GM21576 (cell line): ENCODE measurements around the gene C3orf20.
"Not testable (repeated sequence)": the region's sequence is repeated elsewhere in the genome, so short reads cannot be mapped to it uniquely, and the experiment has no call there.

Experiments used
- ATAC-seq: cut with Tn5 transposase; IDR thresholded peaks from one replicate; pipeline ENCODE4 v1.9.1; 2021; ENCODE audit warnings: mild to moderate bottlenecking, moderate library complexity; ENCODE audit not compliant: unreplicated experiment

C3orf20 gene

DNA sequence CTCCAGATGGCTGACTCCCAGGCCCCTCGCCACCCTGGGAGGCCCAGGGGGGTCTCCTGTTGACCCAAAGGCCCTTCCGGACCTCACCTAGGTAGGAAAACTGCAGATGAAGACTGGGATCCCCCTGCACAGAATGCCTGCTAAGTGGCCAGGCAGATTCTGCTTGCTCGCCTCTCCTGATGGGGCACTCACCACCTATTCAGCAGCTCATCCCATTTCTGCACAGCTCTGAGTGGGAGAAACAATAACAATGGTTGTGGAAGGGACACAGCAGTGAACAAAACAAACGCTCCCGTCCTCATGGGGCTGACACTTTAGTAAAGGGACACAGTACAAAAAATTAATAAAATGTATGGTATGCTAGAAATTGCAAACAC, 118.9 kb downstream of the C3orf20 start:
- ATAC-seq: no peak

- no peak for ATAC-seq
Observed at GRCh38 chr3:14794435-14794834, 119.5 kb downstream of the C3orf20 start.

- ATAC-seq: no peak
Observed at GRCh38 chr3:14795996-14796395, 121.1 kb downstream of the C3orf20 start.

DNA sequence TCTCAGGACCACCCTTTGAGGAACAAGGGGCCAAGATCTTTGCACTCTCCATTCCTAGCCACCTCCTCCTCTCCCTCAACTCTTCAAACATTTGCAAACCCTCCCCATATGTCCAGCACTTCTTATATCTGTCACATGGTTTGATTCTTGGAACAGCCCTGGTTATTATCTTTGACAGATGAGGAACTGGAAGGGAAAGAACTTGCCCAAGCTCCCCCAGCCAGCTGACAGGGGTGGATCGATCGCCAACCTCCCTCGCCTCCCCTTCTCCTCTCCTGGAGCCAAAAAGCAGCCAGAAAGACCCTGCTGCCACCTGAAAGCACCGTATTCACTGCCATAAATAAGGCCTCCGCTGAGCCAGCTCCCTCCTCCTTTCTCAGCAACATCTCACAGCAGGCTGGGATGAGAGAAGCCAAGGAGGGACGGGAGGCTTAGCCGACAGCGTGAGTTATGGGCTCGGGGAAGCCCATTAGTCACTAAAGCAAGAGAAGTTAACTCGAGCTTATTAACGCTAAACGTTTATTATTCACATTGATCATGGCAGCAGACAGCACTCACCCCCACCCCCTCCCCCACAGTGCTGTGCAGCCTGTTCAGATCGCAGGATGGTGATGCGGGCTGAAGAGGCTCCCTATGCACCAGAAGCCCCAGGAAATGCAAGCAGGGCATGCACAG, 121.6 kb downstream of the C3orf20 start:
- no peak for ATAC-seq

GRCh38 chr3:14797731-14798130, 122.8 kb downstream of the C3orf20 start:
- ATAC-seq: no peak

DNA sequence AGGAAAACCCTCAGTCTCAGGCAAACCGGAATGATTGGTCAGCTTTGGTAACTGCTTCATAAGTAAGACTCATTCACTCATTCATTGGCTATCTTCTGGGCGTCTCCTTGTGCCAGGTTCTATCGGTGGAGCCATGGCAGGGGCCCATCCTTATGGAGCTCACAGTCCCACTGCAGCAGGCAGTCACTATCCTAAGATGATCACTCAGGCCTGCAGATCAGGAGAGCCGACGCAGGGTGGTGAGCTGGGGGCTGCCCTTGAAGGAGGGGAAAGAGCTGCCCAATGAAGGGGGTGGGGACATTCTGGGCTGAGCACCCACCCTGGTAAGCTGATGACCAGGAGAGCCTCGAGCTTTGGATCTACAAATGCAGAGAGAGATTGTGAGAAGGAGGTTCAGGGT, 123.3 kb downstream of the C3orf20 start:
- ATAC-seq: no peak

GRCh38 chr3:14799146-14799545, 124.2 kb downstream of the C3orf20 start:
- no peak for ATAC-seq

- ATAC-seq: no peak
Observed at GRCh38 chr3:14801031-14801430, 126.1 kb downstream of the C3orf20 start.

GRCh38 chr3:14801668-14802380, 126.9 kb downstream of the C3orf20 start:
- ATAC-seq: no peak

- ATAC-seq: no peak
Observed at GRCh38 chr3:14802381-14802731, 127.4 kb downstream of the C3orf20 start.

DNA sequence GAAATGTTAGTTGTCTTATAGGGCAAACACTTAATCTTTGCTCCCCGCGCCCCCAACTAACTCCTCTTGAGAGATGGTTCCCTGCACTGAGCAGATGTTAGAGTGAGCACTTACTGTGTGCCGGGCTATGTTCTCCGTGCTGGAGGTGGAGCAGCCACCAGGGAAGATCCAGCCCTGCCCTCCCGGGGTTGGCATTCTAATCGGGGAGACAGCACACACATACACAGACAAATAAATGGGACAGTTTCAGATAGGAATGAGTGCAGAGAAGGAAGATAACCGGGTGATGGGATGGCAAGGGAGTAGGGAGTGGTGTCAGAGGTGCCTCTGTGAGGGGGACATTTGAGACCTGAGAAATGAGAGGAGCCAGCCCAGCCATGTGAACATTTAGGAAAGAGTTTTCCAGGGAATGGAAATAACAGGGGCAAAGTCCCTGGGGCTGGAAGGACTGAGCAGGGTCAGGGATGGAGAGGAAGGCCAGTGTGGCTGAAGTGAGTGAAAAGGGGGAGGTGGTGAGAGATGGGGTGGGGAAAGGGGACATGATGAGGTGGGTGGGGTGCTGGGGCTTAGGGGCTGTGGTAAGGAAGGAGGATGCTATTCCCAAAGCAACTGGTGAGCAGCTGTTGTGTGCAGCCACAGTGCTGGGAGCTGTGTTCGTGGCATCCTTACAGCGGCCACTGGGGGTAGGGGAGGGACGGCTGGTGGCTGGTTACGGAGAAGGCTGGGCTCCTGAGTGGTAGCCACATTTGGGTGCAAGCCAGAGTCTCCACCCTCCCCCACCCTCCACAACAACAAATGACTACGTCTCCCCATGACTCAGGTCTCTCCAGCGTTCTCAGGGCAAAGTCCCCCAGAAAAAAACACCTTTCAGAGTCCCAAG, 128.4 kb downstream of the C3orf20 start:
- no peak for ATAC-seq

DNA sequence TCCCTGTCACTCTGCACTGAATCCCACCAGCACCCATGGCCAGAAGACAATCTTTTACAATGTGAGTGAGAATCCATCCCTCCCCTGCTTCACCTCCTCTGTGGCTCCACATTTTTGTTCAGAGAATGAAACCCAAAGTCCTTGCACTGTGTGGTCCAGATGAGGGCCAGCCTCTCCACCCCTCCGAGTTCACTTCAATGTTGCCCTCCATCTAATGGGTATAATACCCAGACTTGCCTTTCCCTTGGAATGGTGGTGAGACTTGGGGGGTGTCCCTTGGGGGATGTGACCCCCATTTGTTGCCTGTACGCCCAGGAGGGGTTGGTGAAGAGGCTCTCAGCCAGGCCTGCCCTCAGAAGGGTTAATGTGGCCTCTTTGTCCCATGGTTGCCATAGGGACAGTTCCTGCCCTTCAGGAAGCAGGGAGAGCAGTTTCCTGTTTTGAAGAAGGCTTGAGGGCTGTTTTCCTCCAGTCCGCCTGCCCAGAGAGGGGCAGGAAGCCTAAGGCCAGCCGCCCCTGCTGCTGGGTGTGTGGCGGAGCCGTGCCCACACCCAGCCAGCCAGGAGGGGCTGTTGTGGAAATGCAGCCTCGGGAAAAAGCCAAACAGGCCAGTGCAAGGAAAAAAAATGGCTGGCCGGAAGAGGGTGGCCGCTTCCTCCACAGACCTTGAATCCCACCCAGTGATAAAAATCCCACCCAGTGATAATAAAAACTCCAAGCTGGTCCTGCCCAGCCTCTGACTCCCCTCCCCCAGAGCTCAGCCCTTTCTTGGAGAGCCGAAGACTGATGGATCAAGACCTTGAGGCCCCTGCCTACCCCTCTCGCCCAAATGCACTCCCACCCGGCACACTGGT, 129.3 kb downstream of the C3orf20 start:
- no peak for ATAC-seq

DNA sequence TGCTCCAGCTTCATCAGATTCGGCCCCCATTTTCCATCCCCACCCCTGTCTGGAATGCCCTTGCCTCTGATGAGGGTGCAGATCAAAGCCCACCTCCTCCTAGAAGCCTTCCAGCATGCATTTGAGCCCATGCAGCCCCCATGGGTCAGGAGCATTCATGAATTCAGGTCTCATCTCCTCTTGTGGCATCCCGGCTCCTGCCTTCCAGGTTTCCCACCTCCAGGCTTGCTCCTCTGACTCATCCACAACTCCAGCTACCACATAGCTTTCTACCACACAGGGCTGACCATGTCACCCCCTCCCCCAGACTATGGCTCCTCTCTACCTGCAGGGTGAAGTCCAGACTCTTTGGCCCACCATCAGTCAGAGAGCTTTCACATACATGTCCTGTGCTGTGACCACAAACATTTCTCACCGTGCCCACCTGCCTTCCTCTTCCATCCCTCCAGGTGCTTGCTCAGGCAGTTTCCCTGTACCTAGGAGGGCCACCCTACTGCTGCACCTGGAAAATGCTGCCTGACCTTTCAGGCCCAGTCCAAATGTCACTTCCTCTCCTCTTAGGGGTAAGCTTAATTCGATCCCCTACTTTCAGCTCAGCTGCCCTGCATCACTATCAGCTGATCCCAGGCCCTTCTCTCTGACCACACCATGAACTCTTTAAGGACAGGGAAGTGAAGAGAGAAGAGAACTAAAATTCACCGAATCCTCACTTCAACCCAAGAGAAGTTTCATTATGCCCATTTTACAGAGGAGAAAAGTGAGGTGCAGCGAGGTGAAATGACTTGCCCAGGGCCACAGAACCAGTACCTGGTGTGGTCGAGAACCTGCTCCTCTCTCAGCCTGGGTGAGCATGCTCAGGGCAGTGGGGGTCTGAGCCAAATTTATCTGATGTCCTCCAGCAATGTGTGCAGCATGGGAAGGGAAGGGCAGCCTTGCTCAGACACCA, 130.2 kb downstream of the C3orf20 start:
- ATAC-seq: no peak

- ATAC-seq: no peak
Observed at GRCh38 chr3:14805961-14806537, 131.1 kb downstream of the C3orf20 start.

DNA sequence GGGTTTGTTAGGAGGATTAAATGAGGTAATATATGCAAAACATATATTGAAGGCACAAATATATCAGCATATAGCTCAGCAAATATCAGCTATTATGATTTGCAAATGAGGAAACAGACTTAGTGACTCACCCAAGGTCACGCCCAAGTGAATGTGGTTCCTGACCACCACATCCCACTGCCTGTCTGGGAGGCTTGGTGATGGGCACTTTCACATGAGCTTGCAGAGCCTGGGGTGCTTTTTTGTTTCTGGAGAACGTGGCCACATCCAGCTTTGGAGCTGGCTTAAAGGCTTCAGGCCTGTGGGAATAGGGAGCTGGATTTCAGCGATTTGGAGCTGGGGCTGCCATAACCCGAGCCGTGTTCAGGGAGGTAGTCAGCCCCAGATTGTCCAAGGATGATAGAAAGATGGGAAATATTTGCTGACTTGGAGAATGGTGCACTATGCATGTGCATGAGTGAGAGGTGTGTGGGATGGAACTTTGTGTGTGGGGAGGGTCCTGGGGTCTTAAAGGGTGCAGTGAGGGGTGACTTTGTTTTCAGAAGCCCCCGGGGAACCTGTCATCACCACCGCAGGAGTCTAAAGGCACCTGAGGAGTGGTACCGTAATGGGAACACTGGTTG, 131.8 kb downstream of the C3orf20 start:
- no peak for ATAC-seq

- ATAC-seq: no peak
Observed at GRCh38 chr3:14808025-14808424, 133.1 kb downstream of the C3orf20 start.

DNA sequence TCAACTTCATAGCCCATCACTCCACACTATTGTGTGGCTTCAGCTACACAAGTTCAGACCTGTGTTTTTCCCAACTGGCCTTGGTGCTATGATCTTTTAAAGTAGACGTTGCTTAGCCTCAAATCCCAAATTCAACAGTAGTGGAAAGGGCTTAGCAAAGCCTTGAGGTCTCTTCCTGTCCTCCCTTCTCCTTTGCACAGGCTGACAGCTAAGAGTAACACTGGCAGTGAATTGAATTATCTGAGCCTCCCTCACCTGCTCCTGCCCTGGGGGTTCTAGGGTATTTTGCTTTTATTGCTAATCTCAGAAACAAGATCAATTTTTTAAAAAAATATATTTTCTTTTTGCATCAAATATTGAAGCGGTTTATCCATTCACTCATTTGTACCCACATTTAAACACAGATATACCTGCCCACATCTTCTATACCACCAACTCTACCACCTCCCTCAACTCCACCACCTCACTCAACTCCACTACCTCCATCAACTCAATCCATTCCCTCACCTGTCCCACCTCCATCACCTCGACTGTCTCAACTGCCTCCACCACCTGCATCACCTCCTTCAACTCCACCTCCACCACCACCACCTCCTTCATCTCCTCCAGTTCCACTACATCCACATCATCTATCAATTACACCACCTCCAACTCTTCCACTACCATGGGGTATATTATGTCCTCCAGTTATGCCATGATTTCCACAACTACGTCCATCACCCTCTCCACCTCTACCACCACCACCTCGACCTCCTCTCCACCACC, 133.7 kb downstream of the C3orf20 start:
- no peak for ATAC-seq

DNA sequence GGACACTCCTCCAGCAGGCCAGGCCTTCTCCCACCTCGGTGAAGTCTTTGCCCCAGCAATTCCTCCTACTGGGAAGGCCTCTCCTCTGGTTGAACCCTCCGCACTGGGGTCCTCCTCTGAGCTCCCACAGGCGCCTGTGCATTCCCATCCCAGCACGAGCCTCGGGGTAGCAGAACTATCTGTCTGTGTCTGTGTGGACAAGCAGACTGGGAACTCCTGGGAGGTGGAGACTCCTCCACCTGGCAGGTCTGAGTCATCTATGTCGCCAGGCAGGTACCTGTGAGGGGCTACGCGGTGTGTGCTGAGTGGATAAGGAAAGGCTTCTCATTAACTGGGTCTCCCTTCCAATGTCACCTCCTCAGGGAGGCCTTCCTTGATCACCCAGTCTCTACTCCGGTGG, 134.7 kb downstream of the C3orf20 start:
- not testable (repeated sequence) for ATAC-seq
